ENCODE measurements around the gene PLEKHA7.

Gene PLEKHA7

DNA sequence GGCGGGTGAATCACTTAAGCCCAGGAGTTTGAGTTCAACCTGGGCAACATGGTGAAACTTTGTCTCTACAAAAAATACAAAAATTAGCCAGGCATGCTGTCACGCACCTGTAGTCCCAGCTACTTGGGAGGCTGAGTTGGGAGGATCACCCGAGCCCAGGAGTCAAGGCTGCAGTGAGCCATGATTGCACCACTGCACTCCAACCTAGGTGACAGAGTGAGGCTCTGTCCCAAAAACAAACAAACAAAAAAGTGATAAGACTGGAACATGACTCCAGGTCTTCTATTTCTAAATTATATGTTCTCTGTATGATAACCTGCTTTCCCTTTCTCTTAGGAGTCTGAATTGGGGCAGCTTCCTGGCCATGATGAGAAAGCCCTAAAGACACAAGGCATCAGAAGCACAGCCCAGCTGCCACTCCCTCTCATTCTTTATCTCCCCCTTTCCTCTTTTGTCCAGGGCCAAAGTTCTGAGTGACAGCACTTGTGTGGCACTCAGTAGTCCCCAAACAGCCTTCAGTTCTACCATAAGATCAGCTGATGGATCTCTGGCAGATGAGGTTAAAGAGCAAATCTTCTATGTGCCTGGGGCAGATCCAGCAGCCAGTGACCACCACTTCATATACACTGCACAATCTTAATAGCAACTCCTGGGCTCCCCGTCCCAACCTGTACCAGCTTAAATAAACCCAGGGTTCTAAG, 139.8 kb downstream of the PLEKHA7 start:
- no peak for DNase-seq

DNA sequence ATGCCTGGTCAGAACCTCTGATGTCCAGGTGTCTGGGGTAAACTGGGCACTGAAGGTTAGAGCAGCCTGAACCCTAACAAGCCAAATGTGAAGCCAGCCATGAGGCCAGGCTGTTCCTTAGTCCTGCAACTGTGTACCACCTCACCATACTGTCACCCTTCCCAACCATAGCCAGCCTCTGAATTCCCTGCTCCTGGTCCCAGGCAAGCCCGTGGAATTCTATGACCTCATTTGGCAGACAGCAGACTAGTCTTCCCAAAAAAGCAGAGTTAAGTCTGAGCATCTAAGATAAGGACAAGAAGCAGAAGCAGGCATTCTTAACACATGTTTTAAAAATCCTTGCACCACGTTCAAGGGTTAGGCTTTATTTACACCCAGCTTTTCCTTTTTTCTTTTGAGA, 140.9 kb downstream of the PLEKHA7 start:
- no peak for DNase-seq

DNA sequence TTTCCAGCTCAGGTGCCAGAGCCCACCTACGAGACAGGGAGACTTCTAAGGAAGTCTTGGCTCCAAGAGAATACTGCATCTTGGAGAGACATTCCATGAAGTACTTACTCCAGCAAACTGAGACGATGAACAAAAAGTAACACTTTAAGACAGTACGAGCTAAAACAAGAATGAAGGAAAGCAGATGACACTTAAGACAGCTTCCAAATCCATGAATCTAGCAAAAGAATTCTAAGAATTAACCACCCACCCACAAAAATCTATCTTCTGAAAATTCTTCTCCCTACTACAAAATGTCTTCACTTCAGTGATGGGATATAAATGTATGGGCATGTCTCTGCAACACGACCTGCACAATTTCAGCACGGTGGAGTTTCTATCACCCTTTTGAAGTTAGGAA, 142.8 kb downstream of the PLEKHA7 start:
- no peak for DNase-seq

DNA sequence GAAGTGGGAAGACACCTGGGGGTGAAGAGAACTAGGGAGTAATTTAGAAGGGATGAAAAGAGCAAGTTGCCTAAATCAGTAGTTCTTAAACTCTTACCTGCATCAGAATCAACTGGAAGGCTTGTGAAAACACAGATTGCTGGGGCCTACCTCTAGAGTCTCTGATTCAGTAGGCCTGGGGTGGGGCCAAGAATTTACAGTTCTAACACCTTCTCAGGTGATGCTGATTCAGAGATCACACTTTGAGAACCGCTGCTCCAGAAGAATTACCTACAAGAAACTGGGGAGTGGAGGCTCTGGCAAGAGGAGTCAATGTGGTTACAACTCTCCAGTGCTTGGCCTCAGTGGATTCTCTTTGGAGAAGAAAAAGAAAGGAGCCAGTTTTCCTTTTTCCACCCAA, 147.1 kb downstream of the PLEKHA7 start:
- DNase-seq, result no peak

DNA sequence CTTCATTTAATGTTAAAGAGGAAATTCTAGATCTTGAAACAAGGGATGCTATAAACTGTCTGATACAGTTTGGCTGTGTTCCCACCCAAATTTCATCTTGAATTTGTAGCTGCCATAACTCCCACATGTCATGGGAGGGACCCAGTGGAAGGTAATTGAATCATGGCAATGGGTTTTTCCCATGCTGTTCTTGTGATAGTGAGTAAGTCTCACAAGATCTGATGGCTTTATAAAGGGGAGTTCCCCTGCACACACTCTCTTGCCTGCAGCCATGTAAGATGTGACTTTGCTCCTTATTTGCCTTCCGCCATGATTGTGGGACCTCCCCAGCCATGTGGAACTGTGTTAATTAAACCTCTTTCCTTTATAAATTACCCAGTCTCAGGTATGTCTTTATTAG, 149.8 kb downstream of the PLEKHA7 start:
- peak in 1 of 2 experiments; percentile 9 for DNase-seq

DNA sequence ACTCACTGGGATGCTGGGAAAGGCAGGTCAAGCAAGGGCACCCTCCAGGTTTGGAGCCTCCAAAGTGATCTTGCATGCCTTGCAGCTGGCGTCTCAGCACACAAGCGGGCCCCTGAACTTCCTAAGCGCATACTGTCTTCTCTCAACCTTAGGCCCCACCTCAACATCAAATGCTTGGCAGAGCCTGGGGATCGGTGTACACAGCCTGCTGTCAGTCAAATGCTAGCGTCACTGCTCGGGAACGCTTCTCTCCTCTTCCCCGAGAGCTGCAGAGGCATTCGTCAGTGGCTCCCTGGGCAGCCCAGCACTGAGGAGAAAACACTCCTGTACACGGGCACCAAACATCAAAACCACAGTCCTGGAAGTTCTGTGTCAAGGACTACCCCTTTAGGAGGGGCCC, 150.8 kb downstream of the PLEKHA7 start:
- no peak for DNase-seq

DNA sequence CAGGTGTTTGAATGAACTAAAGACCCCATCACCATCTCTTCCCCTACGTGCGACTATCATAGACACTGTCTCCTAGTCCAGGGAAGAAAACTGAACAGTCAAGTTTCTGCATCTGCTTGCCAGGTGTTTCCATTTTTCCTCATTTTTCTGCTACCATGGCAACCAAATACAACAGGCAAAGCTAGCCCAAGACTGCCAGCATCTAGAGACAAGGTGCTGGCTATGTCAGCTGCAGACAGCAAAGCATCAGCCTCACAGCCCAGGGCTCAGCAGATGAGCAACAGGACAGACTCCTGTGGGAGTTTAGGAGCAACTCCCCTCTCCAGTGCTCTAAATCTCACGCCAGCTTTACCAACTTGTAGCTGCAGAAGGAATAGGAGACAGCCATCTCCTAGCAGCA, 151.5 kb downstream of the PLEKHA7 start:
- no peak for DNase-seq

DNA sequence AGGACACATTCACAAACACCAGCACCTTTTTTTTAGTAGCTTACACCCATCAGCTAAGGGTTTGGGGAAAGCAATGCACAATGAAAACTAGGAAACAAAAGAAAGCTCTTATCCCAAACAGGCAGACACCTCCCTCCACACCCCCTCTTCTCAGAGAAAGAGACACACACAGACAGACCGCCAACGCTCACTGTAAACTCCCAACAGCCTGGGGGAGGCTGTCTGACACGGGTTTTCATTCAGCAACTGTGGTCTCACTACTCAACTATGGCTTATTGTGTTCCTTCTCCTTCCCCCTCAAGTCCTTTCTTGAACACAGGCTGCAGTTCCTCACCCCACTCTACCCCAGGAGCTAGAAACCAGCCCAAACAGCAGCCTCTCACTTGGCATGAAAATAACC, 152.4 kb downstream of the PLEKHA7 start:
- DNase-seq, result no peak

DNA sequence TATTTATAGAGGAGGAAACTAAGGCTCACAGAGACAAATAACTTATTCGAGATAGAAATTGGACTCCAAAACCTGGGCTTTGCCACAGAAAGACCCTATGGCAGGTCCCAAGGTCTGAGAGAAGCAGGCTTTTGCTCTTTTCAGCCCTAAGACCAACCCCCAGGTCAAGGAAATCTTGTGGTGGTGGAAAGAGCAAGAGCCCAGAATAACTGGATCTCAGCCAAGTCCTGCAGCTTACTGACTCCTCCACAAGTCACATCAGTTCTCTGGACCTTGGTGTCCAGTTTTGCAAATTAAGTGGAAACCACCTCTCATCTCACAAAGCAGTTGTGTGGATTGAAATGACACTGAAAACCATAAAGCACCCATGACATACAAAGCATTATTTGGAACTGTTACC, 153.6 kb downstream of the PLEKHA7 start:
- no peak for DNase-seq

DNA sequence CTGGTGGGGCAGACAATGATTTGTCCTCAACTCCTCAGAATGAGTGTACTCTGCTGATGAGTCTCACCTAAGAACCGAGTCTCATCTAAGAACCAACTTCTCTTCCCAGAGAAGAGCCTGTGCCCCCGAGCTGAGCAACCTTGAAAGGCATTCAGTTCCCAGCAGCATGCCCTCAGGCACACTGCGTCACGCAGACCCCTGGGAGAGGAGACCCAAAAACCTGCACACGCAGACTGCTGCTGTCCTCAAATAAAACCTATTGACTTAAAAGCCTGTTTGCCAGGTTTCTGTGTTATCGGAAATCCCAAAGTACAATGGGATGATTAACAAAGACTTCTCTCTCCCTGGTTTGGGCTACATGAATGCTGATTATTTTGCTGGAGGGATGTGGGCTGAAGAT, 154.6 kb downstream of the PLEKHA7 start:
- no peak for DNase-seq

DNA sequence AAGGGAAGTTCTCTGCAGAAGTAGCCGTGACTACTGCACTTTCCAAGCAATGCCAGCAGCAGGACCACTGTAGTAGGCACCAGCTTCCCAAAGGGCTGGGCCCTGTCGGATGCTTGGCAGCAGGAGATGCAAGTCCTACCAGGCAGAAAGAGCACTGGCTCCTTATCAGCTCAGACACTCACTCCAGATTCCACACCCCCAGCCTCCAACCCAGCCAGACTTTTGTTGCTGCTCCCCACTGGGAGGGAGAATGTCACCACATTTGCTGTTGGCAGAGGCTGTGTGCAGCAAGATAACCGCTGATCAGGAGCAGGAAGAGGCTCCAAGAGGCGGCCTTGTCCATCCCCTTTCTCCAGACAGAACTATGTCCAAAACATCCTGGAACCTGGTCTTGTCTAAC, 157.0 kb downstream of the PLEKHA7 start:
- no peak for DNase-seq

DNA sequence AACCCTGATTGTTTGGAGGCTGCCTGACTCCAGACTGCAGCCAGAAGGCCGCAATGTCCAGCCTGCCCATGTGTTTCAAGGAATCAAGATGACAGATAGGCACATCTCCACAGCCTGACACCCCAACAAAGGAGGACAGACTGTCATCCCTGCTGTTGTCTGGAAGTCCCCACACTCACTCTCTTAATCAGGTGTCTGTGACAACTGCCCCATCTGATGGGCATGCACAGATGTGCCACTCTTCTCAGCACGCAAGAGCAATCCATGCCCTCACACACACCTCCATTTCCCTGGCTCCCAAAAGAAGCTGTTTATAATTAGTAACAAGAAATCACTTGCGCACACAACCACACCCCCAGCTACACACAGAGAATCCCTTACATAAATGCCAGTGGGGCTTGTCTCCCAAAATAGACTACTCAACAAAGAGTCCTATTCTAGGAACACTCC, 158.2 kb downstream of the PLEKHA7 start:
- no peak for DNase-seq

DNA sequence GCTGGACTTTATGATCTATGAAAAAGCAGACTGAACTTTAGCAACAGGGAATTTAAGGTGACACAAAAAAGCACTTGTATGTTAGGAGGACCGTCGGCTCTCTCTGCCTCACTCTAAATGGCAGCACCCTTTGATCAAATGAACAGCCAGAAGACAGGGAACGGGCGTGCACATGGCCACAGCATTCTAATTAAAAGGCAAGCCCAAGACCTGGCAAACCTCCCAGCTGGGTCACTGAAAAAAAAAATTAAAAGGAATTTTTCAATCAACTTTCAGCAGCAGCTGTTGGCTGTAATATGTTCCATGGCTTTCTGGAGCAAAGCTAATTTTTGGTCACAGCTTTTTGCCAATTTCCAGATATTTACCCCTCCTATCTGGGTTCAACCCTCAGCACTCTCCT, 159.2 kb downstream of the PLEKHA7 start:
- no peak for DNase-seq

DNA sequence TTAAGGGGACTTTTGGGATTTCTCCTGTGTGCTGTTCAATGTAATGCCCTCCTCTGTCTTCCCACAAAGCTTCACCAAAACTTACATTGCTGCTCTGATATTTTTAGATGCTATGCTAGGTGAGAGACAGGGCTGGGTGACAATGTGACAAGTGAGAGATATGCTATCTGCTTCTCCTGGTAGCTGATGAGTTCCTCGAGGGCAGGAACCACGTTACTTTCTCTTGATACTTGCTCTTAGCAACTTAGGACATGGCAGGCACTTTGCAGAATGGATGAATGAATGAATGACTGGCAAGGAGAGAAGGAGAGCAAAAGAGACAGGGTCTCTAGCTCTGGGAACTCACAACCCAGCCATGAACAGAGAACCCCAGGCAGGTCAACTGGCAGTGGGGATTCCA, 160.4 kb downstream of the PLEKHA7 start:
- DNase-seq, result no peak

DNA sequence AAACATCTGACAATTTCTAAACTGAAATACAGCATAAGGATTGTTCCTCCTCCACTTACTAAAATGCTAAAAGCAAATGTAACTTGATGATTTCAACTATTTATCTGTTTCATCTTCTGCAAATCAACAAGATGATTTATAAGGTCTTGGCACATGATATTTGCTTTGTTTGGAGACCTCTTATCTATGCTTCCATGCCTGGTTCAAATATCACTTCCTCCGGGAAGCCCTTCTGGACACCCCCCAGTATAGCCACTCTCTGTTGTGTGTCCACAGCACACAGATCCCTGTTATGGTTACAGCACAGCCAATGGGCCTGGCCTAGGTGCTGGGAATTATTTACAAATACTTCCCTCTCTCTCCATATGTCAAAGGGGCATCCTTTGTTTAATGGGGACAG, 160.9 kb downstream of the PLEKHA7 start:
- DNase-seq, result no peak

DNA sequence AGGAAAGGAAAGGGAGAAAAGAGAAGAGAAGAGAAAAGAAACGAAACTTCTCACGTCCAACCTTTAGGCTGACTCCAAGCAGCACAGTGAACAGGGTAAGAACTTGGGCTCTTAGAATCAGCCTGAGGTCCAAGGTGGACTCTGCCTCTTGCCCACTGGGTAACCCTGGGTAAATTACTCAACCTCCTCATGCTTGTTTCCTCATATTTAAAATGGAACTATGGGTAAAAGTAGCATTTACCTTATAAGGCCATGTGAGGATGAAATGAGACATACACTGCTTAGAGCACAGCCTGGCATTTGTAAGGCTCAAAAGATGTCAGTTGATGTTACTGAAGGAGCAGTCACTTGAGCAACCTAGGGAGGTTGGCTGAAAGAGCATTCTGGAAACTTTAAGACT, 167.9 kb downstream of the PLEKHA7 start:
- no peak for DNase-seq

DNA sequence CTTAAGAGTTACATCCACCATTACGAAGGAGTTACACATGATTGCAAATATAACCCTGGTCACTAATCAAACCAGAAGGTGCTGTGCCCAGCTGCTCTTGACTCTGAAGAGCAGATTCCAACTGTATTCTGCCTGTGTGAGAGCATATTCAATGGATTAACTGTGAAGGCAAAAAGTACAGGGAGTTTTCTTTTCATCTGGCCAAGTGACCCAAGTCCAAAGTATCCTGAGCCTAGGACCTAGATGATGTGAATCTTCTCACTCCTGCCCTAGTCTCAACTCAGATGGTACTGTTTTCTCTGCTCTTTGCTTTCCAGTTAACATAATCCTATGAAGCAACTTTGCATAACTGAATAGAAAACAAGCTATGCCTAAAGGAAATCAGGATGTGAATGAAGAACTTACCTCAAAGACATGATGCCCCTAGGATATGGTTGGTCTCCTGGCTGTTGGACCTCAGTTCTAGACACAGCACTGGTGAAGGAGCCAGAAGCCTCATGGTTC, 169.9 kb downstream of the PLEKHA7 start:
- no peak for DNase-seq

DNA sequence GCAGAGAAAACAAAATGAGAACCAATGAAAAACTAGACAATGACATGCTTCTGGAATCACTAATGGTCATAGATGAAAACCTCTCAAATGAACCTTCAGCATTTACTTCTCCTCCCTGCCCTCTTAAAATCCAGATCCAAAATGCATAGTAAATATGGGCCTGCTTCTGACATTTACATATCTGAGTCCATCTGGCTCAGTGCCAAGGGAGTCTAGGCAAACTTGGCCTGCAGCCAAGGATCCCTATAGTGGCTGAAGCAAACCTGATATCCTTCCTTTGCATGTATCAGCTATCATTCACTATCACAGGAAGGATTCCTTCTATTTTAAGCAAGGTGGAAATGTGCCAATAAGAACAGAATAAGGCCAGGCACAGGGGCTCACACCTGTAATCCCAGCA, 170.9 kb downstream of the PLEKHA7 start:
- DNase-seq, result no peak

DNA sequence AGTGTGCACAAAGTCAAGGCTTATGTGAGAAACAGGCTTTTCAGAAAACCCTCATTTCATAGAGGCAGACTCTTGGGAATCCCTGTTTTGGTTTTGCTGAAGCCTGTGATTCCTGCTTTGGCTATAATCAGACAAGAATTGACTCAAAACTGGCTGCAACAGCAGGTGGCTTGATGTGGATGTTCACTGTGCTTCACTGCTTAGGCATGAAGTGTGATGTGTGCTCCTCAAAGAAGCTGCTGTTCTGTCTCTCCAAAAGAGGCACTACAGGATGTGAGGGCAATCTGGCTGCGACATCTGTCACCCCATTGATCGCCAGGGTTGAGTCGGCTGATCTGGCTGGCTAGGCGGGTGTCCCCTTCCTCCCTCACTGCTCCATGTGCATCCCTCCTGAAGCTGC, 172.2 kb downstream of the PLEKHA7 start:
- no peak for DNase-seq

DNA sequence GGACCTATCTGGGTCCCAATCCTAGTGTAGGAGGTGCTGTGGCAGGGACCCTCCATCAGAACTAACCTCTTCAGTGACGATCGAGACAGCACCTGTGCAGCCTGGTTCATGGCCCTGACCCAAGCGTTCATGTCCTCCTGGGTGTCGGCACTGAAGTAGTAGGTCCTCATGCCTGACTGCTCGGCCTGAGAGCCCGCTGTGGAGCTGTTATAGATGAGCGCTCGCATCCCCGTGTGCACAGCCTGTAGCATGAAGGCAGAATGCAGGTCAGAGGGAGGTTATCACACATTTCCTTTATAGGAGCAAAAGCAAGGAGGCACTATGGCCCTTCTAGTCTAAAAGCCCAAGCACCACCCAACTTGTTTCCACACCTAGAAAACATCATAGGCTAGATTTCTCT, 172.7 kb downstream of the PLEKHA7 start:
- DNase-seq, result no peak

DNA sequence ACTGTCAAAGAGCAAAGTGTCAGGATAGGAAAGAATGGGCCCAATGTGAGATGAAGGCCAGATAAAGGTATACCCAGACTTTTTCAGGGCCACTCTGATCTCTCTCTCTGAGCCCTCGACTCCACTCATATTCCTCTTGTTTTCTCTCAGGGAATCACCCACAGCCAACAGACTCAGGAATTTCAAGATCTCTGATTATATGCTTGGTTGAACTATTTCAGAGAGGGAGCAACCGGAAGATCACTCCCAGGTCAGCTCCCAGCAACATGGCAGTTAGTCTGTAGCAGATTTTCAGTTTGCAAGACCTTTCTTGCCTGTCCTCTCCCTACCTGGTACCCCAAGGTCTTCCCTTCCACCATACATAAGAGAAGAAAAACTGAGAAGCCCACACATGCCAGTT, 173.3 kb downstream of the PLEKHA7 start:
- DNase-seq, result no peak

DNA sequence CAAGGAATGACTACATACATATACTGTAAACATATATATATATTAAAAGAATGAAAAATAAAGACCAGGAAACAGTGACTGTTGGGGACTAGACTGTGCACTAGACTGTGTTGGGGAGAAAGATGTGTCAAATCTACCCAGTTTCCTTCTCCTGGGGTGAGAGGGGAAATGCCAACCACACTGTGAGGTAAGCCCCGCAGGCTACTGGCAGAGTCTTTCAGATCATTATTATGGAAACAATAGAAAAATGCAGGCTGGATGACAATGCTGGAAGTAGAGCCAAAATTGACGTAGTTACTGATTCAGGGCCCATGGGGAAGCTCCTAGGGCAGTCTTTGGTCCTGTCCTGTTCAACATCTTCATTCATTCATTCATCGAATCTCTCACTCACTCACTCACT, 174.4 kb downstream of the PLEKHA7 start:
- no peak for DNase-seq

DNA sequence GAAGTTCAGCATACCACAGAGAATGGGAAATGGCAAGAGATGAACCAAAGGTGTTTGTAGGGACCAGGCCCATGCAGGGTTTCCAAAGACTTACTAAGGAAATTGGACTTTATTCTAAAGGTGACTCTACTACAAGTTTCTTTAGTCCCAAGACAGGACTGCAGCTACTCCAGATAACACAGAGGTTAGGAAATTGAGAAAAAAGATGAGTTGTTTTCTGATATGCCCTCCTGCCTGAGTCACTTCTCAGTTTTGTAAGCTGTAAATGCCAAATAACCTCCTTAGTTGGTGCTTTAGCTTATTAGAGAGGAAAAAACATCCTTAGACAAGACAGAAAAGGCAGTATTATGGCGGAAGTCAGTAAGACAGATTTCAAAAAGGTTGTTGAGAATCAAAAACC, 179.8 kb downstream of the PLEKHA7 start:
- DNase-seq, result no peak

DNA sequence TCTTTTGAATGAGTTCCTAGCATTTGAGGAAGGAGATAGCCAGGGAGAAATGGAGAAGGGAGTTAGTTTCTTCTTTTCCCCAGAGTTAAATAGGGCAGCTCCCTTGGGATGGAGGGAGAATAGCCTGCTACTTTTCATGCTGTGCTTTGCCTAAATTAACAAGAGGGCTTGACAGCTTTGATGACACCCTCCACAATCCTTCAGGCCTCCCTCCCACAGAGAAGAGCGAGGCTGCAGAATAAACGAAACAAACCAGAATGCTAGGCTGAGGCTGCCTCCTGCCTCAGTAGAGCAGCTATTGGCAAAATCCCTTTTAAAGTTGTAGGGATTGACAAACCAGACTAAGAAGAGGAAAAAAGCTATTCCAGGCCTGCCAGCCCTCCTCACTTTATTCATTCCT, 181.2 kb downstream of the PLEKHA7 start:
- no peak for DNase-seq

DNA sequence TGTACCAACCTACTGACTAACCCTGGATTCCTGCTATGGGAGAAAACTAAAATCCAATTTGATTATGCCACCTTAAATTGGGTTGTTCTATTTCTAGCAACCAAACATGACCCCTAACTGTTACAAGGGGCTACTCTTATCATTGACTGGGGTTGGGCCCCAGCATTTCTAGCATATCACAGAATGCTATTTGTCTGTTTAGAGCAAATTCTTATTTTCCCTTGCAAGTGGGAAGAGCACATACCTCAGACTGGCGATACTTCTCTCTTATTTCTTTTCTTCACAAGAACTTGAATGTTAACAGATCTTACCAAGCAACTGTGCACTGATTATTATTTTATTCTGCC, 182.0 kb downstream of the PLEKHA7 start:
- no peak for DNase-seq
